ENCODE measurements around the gene POLG2. TPM values are rescaled to one million over a fixed set of nuclear protein-coding genes. Genes with fewer than 3 reads are reported as not detected.

POLG2 gene
- total RNA-seq, 2 experiments from 2014 or later = 36.4 to 42.9 TPM

DNA sequence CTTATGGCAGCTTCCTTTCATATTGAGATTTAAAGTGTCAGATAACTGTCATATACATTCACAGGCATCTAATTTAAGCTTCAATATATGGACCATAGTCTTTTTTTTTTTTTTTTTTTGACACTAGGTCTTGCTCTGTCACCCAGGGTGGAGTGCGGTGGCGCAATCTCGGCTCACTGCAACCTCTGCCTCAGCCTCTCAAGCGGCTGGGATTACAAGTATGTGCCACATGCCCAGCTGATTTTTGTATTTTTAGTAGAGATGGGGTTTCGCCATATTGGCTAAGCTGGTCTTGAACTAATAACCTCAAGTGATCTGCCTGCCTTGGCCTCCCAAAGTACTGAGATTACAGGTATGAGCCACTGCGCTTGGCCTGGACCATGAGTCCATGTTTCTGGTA lies 23.5 kb upstream of the POLG2 start:
- no peak overlapping the region for H3K4me3 Mint-ChIP-seq
- ATAC-seq (ENCODE audit: low read depth) (no peak), DNase-seq (no peak)
- H3K4me1 Mint-ChIP-seq = peaks cover 10% of the 10 kb centered on the region
- H3K27me3 Mint-ChIP-seq = no peaks in the 10 kb centered on the region
- no peaks in the 10 kb centered on the region for H3K9me3 Mint-ChIP-seq
- POLR2A ChIA-PET = interaction anchor here (0.8 kb wide), 1 partner anchor 87 kb away, joined by 5 read pairs; no protein-coding TSS in a partner anchor
- no peak overlapping the region for H3K27ac Mint-ChIP-seq
- H3K36me3 Mint-ChIP-seq = peaks cover 30% of the 10 kb centered on the region

DNA sequence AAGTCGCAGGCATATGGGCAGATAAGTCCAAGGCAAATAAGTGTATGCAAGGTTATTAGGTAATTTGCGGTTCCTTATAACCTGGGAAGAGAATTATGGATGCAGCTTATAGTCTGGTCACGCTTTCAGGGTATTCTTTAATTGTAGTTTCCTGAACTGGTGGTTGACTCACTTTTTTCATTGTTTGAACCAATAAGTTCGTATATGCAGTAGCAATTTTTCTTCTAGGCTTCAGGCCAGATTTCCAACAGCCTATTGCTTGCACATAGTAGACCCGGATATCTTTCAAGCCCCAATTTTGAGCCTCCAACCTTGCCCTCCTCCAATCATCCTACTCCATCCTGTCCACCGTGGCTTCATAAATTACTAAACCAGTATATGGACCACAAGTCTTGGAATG lies 22.7 kb upstream of the POLG2 start:
- POLR2A ChIA-PET = interaction anchor here (0.8 kb wide), 1 partner anchor 86 kb away, joined by 5 read pairs; no protein-coding TSS in a partner anchor
- Mint-ChIP-seq H3K9me3 (no peaks in the 10 kb centered on the region), H3K36me3 (peaks cover 32% of the 10 kb centered on the region), H3K4me3 (no peak overlapping the region), H3K27ac (no peak overlapping the region), H3K27me3 (no peaks in the 10 kb centered on the region), H3K4me1 (peaks cover 10% of the 10 kb centered on the region)
- ATAC-seq (ENCODE audit: low read depth) = no peak
- DNase-seq = no peak

GRCh38 chr17:64515829-64516228 lies 19.0 kb upstream of the POLG2 start:
- POLR2A ChIA-PET = interaction anchor here (0.6 to 3.3 kb wide), 3 partner anchors 9 to 87 kb away, joined by 6 to 13 read pairs (median 6); partner anchors contain the start of genes CEP95 and DDX5
- Mint-ChIP-seq H3K27me3 (no peaks in the 10 kb centered on the region), H3K36me3 (peaks cover 36% of the 10 kb centered on the region), H3K4me3 (no peak overlapping the region), H3K4me1 (peaks cover 19% of the 10 kb centered on the region), H3K9me3 (no peaks in the 10 kb centered on the region), H3K27ac (no peak overlapping the region)
- ATAC-seq (ENCODE audit: low read depth) (no peak), DNase-seq (no peak)

- H3K36me3 Mint-ChIP-seq = peaks cover 38% of the 10 kb centered on the region
- DNase-seq (no peak), ATAC-seq (ENCODE audit: low read depth) (no peak)
- POLR2A ChIA-PET = interaction anchor here (0.6 to 3.3 kb wide), 3 partner anchors 9 to 86 kb away, joined by 6 to 13 read pairs (median 6); partner anchors contain the start of genes CEP95 and DDX5
- no peak overlapping the region for H3K27ac Mint-ChIP-seq
- no peak overlapping the region for H3K4me3 Mint-ChIP-seq
- peaks cover 19% of the 10 kb centered on the region for H3K4me1 Mint-ChIP-seq
- H3K27me3 Mint-ChIP-seq = no peaks in the 10 kb centered on the region
- no peaks in the 10 kb centered on the region for H3K9me3 Mint-ChIP-seq
These were observed 18.6 kb upstream of the POLG2 start for GRCh38 chr17:64515419-64515818.

DNA sequence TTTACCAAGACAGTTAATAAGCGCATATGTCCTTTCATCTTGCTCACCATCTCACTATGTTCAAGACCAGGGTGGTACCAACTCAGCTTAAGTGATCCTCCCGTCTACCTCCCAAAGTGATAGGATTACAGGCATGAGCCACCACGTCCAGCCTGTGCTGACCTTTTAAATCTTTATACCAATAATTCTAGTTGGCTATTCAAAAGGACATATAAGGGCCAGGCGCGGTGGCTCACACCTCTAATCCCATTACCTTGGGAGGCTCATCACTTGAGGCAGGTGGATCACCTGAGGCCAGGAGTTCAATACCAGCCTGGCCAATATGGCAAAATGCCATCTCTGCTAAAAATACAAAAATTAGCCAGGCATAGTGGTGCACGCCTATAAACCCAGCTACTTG lies 12.3 kb upstream of the POLG2 start:
- Mint-ChIP-seq H3K4me1 (peaks cover 34% of the 10 kb centered on the region), H3K9me3 (no peaks in the 10 kb centered on the region), H3K4me3 (peak overlapping the region; percentile 47), H3K27ac (no peak overlapping the region), H3K27me3 (no peaks in the 10 kb centered on the region), H3K36me3 (peaks cover 37% of the 10 kb centered on the region)
- ATAC-seq (ENCODE audit: low read depth) (no peak), DNase-seq (no peak)
- POLR2A ChIA-PET = no interaction called here

- no peaks in the 10 kb centered on the region for H3K9me3 Mint-ChIP-seq
- no peaks in the 10 kb centered on the region for H3K27me3 Mint-ChIP-seq
- POLR2A ChIA-PET = no interaction called here
- H3K4me1 Mint-ChIP-seq = peaks cover 34% of the 10 kb centered on the region
- ATAC-seq (ENCODE audit: low read depth) = no peak
- DNase-seq = no peak
- peak overlapping the region; percentile 39 for H3K27ac Mint-ChIP-seq
- peak overlapping the region; percentile 98 for H3K4me3 Mint-ChIP-seq
- H3K36me3 Mint-ChIP-seq = peaks cover 39% of the 10 kb centered on the region
These were observed 11.8 kb upstream of the POLG2 start for GRCh38 chr17:64508683-64509082.

GRCh38 chr17:64507413-64507782 lies 10.5 kb upstream of the POLG2 start:
- Mint-ChIP-seq H3K4me1 (peaks cover 40% of the 10 kb centered on the region), H3K27me3 (no peaks in the 10 kb centered on the region), H3K27ac (peak overlapping the region; percentile 100), H3K36me3 (peaks cover 47% of the 10 kb centered on the region), H3K4me3 (peak overlapping the region; percentile 98), H3K9me3 (no peaks in the 10 kb centered on the region)
- no peak for DNase-seq
- POLR2A ChIA-PET = interaction anchor here (1.0 to 4.2 kb wide), 19 partner anchors 9 to 809 kb away, joined by 4 to 179 read pairs (median 13); partner anchors contain the start of genes PECAM1, POLG2 and SMURF2
- ATAC-seq (ENCODE audit: low read depth) = peak; percentile 25

DNA sequence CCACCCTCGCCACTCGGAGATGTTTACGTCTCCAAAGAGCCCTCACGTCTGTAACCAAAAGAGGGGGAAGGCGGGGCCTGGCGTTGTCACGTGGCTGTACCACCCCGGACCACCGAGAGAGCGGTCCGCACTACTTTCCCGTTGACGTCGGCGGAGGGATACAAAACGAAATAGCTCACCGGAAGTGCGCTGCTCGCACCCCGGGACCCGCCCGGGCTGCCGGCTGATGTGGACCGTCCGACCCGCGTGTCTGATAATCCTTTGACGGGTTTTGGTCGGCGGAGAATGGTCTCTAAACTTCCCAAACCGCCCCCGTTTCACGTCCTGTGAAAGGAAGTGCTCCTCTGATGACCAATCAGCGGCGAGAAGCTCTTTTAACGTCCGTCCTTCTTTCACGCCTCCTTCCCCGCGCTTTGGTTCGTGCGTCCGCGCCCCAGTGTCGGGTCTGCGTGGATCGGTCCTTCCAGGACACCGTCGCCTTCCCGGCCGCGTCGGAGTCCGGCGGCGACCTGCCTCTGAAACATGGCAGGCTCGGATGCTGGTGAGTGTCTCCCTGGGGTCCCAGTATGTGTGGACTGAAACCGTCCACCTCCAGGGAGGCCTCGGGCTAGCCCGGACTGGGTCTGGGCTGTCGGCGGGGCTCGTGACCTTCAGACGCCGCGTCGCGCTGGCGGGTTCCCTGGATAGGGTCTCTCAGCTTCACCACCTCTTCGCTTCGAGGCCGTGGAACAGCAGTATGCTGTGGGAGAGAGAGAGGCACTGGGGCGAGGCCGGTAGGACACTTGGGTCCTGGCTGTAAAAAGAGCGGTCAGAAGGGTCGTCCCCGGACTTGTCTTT lies 9.9 kb upstream of the POLG2 start, which contains the start of gene CEP95:
TSS of gene CEP95 (plus strand) at position 402 of the 837 bp plus-strand sequence. CDS start at position 523, 121 bp downstream.
- no peaks in the 10 kb centered on the region for H3K27me3 Mint-ChIP-seq
- peaks cover 42% of the 10 kb centered on the region for H3K4me1 Mint-ChIP-seq
- POLR2A ChIA-PET = interaction anchor here (0.6 to 4.2 kb wide), 27 partner anchors 10 to 808 kb away, joined by 3 to 179 read pairs (median 9); partner anchors contain the start of genes PECAM1, POLG2, SMURF2 and TEX2
- peak; percentile 67 for ATAC-seq (ENCODE audit: low read depth)
- peak within 1 kb of the TSS; percentile 100 for H3K27ac Mint-ChIP-seq
- H3K9me3 Mint-ChIP-seq = no peaks in the 10 kb centered on the region
- H3K4me3 Mint-ChIP-seq = peak within 1 kb of the TSS; percentile 98
- DNase-seq = peak; percentile 94
- peaks cover 50% of the 10 kb centered on the region for H3K36me3 Mint-ChIP-seq

- Mint-ChIP-seq H3K36me3 (peaks cover 52% of the 10 kb centered on the region), H3K9me3 (no peaks in the 10 kb centered on the region), H3K4me1 (peaks cover 43% of the 10 kb centered on the region), H3K4me3 (peak within 1 kb of the TSS; percentile 98), H3K27ac (peak within 1 kb of the TSS; percentile 100), H3K27me3 (no peaks in the 10 kb centered on the region)
- peak; percentile 97 for DNase-seq
- POLR2A ChIA-PET = interaction anchor here (0.7 to 4.2 kb wide), 30 partner anchors 9 to 808 kb away, joined by 3 to 179 read pairs (median 8); partner anchors contain the start of genes PECAM1, POLG2, SMURF2 and TEX2
- peak; percentile 64 for ATAC-seq (ENCODE audit: low read depth)
These were observed 9.3 kb upstream of the POLG2 start, which contains the start of gene DDX5 for GRCh38 chr17:64506201-64506575. Gene DDX5 (minus strand): TSS chr17:64506289. CDS start chr17:64506119, 170 bp downstream.

- ATAC-seq (ENCODE audit: low read depth) = peak; percentile 40
- Mint-ChIP-seq H3K4me1 (peaks cover 48% of the 10 kb centered on the region), H3K36me3 (peaks cover 53% of the 10 kb centered on the region), H3K27me3 (no peaks in the 10 kb centered on the region), H3K4me3 (peak overlapping the region; percentile 98), H3K27ac (peak overlapping the region; percentile 100), H3K9me3 (no peaks in the 10 kb centered on the region)
- POLR2A ChIA-PET = interaction anchor here (0.5 to 4.2 kb wide), 44 partner anchors 9 to 807 kb away, joined by 3 to 179 read pairs (median 6); partner anchors contain the start of genes PECAM1, POLG2, SMURF2 and TEX2
- peak; percentile 88 for DNase-seq
These were observed 8.7 kb upstream of the POLG2 start for GRCh38 chr17:64505340-64506200.

DNA sequence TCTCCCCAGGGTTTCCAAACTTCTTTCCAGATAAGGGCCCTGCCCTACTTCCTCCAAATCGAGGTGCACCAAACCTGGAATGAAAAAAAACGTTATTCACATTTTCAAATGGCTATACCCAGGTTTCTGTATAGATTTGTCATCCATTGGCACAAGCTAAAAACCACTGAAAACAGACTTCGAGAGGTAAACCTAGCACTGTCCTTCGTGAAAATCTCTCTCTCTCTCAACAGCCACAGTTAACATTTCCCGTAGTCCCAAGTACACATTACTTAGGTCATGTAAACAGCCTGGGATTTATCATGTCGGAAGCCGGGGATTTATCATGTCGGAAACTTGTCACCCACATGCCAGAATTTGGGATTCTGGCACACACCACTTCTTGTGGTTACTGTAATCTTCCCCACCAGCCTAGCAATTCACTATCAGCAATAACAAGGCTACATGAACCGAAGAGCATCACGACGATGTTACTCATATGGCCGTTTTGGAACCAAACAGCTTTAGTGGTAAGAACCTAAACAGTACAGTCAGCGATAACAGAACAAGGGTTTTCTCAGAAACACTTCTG lies 8.0 kb upstream of the POLG2 start:
- Mint-ChIP-seq H3K4me1 (peaks cover 55% of the 10 kb centered on the region), H3K4me3 (peak overlapping the region; percentile 98), H3K36me3 (peaks cover 56% of the 10 kb centered on the region), H3K27me3 (no peaks in the 10 kb centered on the region), H3K9me3 (no peaks in the 10 kb centered on the region), H3K27ac (peak overlapping the region; percentile 100)
- POLR2A ChIA-PET = interaction anchor here (0.5 to 4.2 kb wide), 35 partner anchors 8 to 662 kb away, joined by 3 to 179 read pairs (median 6); partner anchors contain the start of genes PECAM1, POLG2, SMURF2 and TEX2
- no peak for DNase-seq
- ATAC-seq (ENCODE audit: low read depth) = no peak

Data from activated naive CD8-positive, alpha-beta T cell treated with anti-CD3 and anti-CD28 coated beads, Interleukin-2, amount 10 ng/mL, durations not matched to agents 7 days and 5 days (primary cell).